Keratinocyte (primary cell): ENCODE data around the gene MLXIP. TPM values are rescaled to one million over a fixed set of nuclear protein-coding genes. Genes with fewer than 3 reads are reported as not detected.

Experiments
- DNase-seq: peaks from one replicate; pipeline ENCODE4 v3.0.0-alpha.2; 2011; ENCODE audit warnings: low read depth, missing footprints, low spot score
- FAIRE-seq: peaks from 2 replicates; lab custom pipeline; 2011; peaks lifted over from hg19 to GRCh38; lab: Jason Lieb, UNC
- H2AFZ ChIP-seq: 2 replicates; pipeline ENCODE4 v1.6.0; 2012; ENCODE audit warnings: low read length, control low read depth, inconsistent platforms; ENCODE audit not compliant: control insufficient read depth
- H3K27ac ChIP-seq: 2 replicates; pipeline ENCODE4 v1.5.1; 2011; ENCODE audit warnings: low read length; ENCODE audit not compliant: control insufficient read depth, insufficient read depth
- H3K27me3 ChIP-seq: 3 replicates; pipeline ENCODE4 v1.6.0; 2011; ENCODE audit warnings: low read length; ENCODE audit not compliant: control insufficient read depth, insufficient read depth; ENCODE audit errors: extremely low read depth
- H3K36me3 ChIP-seq, 2 experiments: 2 replicates in 1 of 2; 3 replicates in 1 of 2; pipeline ENCODE4 v1.5.1; 2011; ENCODE audit warnings: low read length in 2 of 2, mild to moderate bottlenecking in 1 of 2; ENCODE audit not compliant: control insufficient read depth in 2 of 2, insufficient read depth in 2 of 2; ENCODE audit errors: extremely low read depth in 1 of 2
- H3K4me1 ChIP-seq: 3 replicates; pipeline ENCODE4 v1.5.1; 2011; ENCODE audit warnings: low read length; ENCODE audit not compliant: control insufficient read depth, insufficient read depth; ENCODE audit errors: extremely low read depth
- H3K4me2 ChIP-seq: 3 replicates; pipeline ENCODE4 v1.6.0; 2011; ENCODE audit warnings: low read depth, low read length; ENCODE audit not compliant: control insufficient read depth, insufficient read depth; ENCODE audit errors: extremely low read depth
- H3K4me3 ChIP-seq, 3 experiments: fragments of 200-600 bp in 1 of 3; sonication (generic) in 1 of 3; 2 replicates in 2 of 3; 3 replicates in 1 of 3; pipeline ENCODE4 v1.5.1; 2011 to 2016; ENCODE audit warnings: low read length in 3 of 3, mild to moderate bottlenecking in 3 of 3, control low read depth in 2 of 3, inconsistent platforms in 1 of 3, low read depth in 1 of 3, mixed read lengths in 1 of 3, mixed run types in 1 of 3, moderate library complexity in 1 of 3; ENCODE audit not compliant: control insufficient read depth in 2 of 3, insufficient read depth in 2 of 3; ENCODE audit errors: extremely low read depth in 1 of 3
- H3K79me2 ChIP-seq: 2 replicates; pipeline ENCODE4 v1.6.0; 2012; ENCODE audit warnings: low read length; ENCODE audit not compliant: control insufficient read depth, insufficient read depth
- H3K9ac ChIP-seq: 3 replicates; pipeline ENCODE4 v1.6.0; 2011; ENCODE audit warnings: low read length; ENCODE audit not compliant: control insufficient read depth, insufficient read depth; ENCODE audit errors: extremely low read depth
- H3K9me1 ChIP-seq: 3 replicates; pipeline ENCODE4 v1.6.0; 2011; ENCODE audit warnings: low read length; ENCODE audit not compliant: control insufficient read depth, insufficient read depth; ENCODE audit errors: extremely low read depth
- H3K9me3 ChIP-seq: 2 replicates; pipeline ENCODE4 v1.5.1; 2012; ENCODE audit warnings: low read depth, low read length; ENCODE audit not compliant: control insufficient read depth
- H4K20me1 ChIP-seq: 3 replicates; pipeline ENCODE4 v1.6.0; 2011; ENCODE audit warnings: low read length; ENCODE audit not compliant: control insufficient read depth, insufficient read depth; ENCODE audit errors: extremely low read depth
- EZH2 ChIP-seq: IDR thresholded peaks from one replicate; pipeline ENCODE4 v1.6.1; 2012; ENCODE audit warnings: inconsistent platforms, mild to moderate bottlenecking, low read length, moderate library complexity
- dilution Hi-C: fragments of 300-500 bp; cut with MboI; formaldehyde crosslinking; loops from one replicate; pipeline ENCODE4 v1.7.0; 2020; ENCODE audit warnings: low sequenced_read_pairs; ENCODE audit not compliant: extremely low pct_ligation_motif_present
- polyA plus RNA-seq, 5 experiments: library from polyadenylated mRNA; depleted of rRNA in 3 of 5; stranded (reverse) in 3 of 5; stranded (forward) in 1 of 5; unstranded in 1 of 5; fragments of >200 nt; gene quantifications; 1 replicate in 1 of 5; 2 replicates in 3 of 5; 3 replicates in 1 of 5; pipeline versions ENCODE4 v1.2.1 to v1.2.3, GENCODE V29; 2011 to 2012; ENCODE audit warnings: missing spikeins in 2 of 5, low read depth in 1 of 5, low replicate concordance in 1 of 5
- TF ChIP-seq, protein P1 (sequence below), 3 experiments: IDR thresholded peaks in 1 of 3; conservative IDR thresholded peaks in 1 of 3; optimal IDR thresholded peaks in 1 of 3; 2 replicates in 2 of 3; 3 replicates in 1 of 3; pipeline versions ENCODE3 to v1.5.1; 2011; ENCODE audit warnings: low read length in 3 of 3, mild to moderate bottlenecking in 3 of 3, moderate library complexity in 2 of 3, control low read depth in 1 of 3, inconsistent platforms in 1 of 3; ENCODE audit not compliant: insufficient read depth in 2 of 3; ENCODE audit errors: extremely low read depth in 1 of 3

MLXIP gene
- polyA plus RNA-seq, 1 donor (not counting 4 experiments of a cell fraction or from before 2014, with no cell fraction given), result 5.5 TPM

DNA sequence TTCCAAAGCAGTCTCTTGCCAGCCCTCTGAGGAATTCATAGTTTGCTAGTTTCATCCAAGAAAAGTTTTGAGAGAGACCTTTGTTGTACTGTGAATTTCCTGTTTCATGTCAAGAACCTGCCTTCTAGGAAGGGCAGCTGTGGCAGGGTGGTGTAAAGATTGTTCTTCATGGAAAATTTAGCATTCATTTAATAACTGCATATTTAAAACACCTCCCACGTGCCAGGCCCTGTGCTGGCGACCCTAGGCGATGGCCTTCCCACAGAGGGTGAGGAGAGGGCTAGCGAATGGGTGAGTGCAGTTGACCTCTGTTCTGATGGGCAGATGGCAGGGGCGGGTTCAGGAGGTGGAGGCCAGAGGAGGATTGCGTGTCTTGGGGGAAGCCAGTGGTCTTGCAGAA lies 43.2 kb downstream of the MLXIP start:
- dilution Hi-C loops, result no loop called here
- no peak overlapping the region for H3K27ac ChIP-seq
- no peaks in the 10 kb centered on the region for H3K27me3 ChIP-seq
- no peaks in the 10 kb centered on the region for H4K20me1 ChIP-seq
- H3K36me3 ChIP-seq, result peaks cover 0 to 4% of the 10 kb centered on the region in 2 experiments
- H3K9me1 ChIP-seq, result peaks cover 3% of the 10 kb centered on the region
- no peak overlapping the region for H3K4me2 ChIP-seq
- peaks cover 7% of the 10 kb centered on the region for H3K4me1 ChIP-seq
- no peak overlapping the region for H3K9ac ChIP-seq
- H2AFZ ChIP-seq, result no peak overlapping the region
- no peak overlapping the region for H3K4me3 ChIP-seq
- TF ChIP-seq, protein P1, sequence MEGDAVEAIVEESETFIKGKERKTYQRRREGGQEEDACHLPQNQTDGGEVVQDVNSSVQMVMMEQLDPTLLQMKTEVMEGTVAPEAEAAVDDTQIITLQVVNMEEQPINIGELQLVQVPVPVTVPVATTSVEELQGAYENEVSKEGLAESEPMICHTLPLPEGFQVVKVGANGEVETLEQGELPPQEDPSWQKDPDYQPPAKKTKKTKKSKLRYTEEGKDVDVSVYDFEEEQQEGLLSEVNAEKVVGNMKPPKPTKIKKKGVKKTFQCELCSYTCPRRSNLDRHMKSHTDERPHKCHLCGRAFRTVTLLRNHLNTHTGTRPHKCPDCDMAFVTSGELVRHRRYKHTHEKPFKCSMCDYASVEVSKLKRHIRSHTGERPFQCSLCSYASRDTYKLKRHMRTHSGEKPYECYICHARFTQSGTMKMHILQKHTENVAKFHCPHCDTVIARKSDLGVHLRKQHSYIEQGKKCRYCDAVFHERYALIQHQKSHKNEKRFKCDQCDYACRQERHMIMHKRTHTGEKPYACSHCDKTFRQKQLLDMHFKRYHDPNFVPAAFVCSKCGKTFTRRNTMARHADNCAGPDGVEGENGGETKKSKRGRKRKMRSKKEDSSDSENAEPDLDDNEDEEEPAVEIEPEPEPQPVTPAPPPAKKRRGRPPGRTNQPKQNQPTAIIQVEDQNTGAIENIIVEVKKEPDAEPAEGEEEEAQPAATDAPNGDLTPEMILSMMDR (optimal IDR thresholded peaks at IDR 0.05 in 1 of 3, IDR thresholded peaks at IDR 0.05 in 1 of 3, conservative IDR thresholded peaks at IDR 0.05 in 1 of 3; ENCODE audit: extremely low read depth in 1 of 3, insufficient read depth in 2 of 3, low read length in 3 of 3), result no peak
- no peak for TF ChIP-seq EZH2
- FAIRE-seq (no peak), DNase-seq (no peak)
- H3K79me2 ChIP-seq, result peaks cover 71% of the 10 kb centered on the region
- H3K9me3 ChIP-seq, result no peaks in the 10 kb centered on the region

DNA sequence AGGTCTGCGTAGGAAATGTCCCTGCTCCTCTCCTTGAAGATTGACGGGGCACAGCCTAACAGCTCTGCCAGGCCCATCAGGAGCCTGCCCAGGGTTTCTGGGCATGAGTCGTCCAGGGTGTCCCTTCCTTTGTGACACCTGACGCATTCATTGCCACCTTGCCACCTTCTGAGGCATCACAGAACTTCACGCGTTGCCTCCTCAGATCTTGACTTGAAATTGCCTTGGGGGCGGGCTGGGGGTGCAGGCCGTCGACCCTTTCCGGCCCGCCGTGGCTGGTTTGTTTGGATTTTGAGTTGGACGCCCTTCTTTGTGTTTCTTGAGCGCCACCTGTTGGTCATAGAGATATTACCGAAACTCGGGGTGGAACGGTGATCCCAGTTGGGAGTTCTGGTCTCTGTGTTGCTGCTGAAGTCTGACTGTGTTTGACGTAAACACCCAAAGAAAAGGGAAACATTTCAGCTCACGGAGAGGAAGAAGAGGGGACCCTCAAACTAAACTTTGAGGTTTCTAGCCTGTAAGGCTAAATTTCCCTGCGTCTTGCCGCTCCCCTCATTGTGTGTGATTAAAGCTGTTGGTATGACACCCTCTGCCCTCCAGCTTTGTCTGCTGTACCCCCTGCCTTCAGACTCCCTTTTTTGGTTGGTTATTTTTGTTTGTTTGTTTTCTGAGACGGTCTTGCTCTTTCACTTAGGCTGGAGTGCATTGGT lies 44.6 kb downstream of the MLXIP start:
- Histone ChIP-seq H3K9ac (peak overlapping the region; percentile 22), H3K79me2 (peaks cover 67% of the 10 kb centered on the region)

More for the DNA sequence above, 44.6 kb downstream of the MLXIP start:
- H3K4me2 ChIP-seq, result peak overlapping the region; percentile 39
- H3K9me3 ChIP-seq, result no peaks in the 10 kb centered on the region
- dilution Hi-C loops, result no loop called here
- no peak overlapping the region for H2AFZ ChIP-seq
- peak overlapping the region in 1 of 3 experiments; percentile 19 for H3K4me3 ChIP-seq
- TF ChIP-seq EZH2, result no peak
- TF ChIP-seq, protein P1 (optimal IDR thresholded peaks at IDR 0.05 in 1 of 3, IDR thresholded peaks at IDR 0.05 in 1 of 3, conservative IDR thresholded peaks at IDR 0.05 in 1 of 3; ENCODE audit: extremely low read depth in 1 of 3, insufficient read depth in 2 of 3, low read length in 3 of 3), result peak; percentile 70 to 76 (median 73)
- DNase-seq (no peak), FAIRE-seq (no peak)
- peaks cover 7% of the 10 kb centered on the region for H3K4me1 ChIP-seq
- no peaks in the 10 kb centered on the region for H4K20me1 ChIP-seq
- no peaks in the 10 kb centered on the region for H3K9me1 ChIP-seq
- H3K27me3 ChIP-seq, result no peaks in the 10 kb centered on the region
- H3K36me3 ChIP-seq, result peaks cover 4 to 8% of the 10 kb centered on the region in 2 experiments
- H3K27ac ChIP-seq, result peak overlapping the region; percentile 30
